A549 (cell line): ENCODE results near the gene FAM200C. TPM values are rescaled to one million over a fixed set of nuclear protein-coding genes. Genes with fewer than 3 reads are reported as not detected.

Source experiments
- ATAC-seq, 2 experiments: fragments of 200-7000 bp in 1 of 2; fragments of >200 bp in 1 of 2; cut with Nextera tagmentation in 1 of 2; cut with Tn5 transposase in 1 of 2; 3 replicates each; pipeline versions ENCODE4 v1.8.0 to v1.9.1; 2018 to 2020; ENCODE audit warnings: mild to moderate bottlenecking in 1 of 2, moderate library complexity in 1 of 2
- CTCF ChIA-PET: fragments of 300-600 bp; sonication (Branson Sonifier 250); formaldehyde crosslinking; extraction: SDS; loops from one replicate; lab custom pipeline; 2021; ENCODE audit warnings: antibody characterized with exemption, inconsistent platforms; lab: Yijun Ruan, JAX
- POLR2A ChIA-PET: fragments of 350-600 bp; formaldehyde crosslinking; extraction: SDS; loops from one replicate; lab custom pipeline; 2021; ENCODE audit warnings: antibody characterized with exemption, inconsistent platforms; lab: Yijun Ruan, JAX
- DNase-seq, 2 experiments: peaks; one replicate each; pipeline versions ENCODE4 v3.0.0 to v3.0.0-alpha.2; 2011 to 2016; ENCODE audit warnings: low read depth in 1 of 2, low spot score in 1 of 2
- FAIRE-seq: peaks from 2 replicates; lab custom pipeline; 2011; peaks lifted over from hg19 to GRCh38; lab: Jason Lieb, UNC
- H3K27ac ChIP-seq, 2 experiments: fragments of >200 bp; sonication (Bioruptor Twin); formaldehyde crosslinking; 3 replicates each; pipeline ENCODE4 v1.5.1; 2016 to 2017
- H3K4me1 ChIP-seq: fragments of >200 bp; sonication (Bioruptor Twin); formaldehyde crosslinking; 3 replicates; pipeline ENCODE4 v1.6.1; 2016
- H3K4me2 ChIP-seq: fragments of >200 bp; sonication (Bioruptor Twin); formaldehyde crosslinking; 3 replicates; pipeline ENCODE4 v1.6.1; 2016
- H3K4me3 ChIP-seq: fragments of >200 bp; sonication (Bioruptor Twin); formaldehyde crosslinking; 3 replicates; pipeline ENCODE4 v1.5.1; 2016
- H3K9me3 ChIP-seq: fragments of >200 bp; sonication (Bioruptor Twin); formaldehyde crosslinking; 3 replicates; pipeline ENCODE4 v1.6.1; 2016
- BHLHE40 ChIP-seq: IDR thresholded peaks from 2 replicates; pipeline ENCODE4 v1.6.1; 2012; ENCODE audit warnings: low read depth, low read length, inconsistent platforms
- CBX8 ChIP-seq: fragments of 200-600 bp; sonication (generic); IDR thresholded peaks from 2 replicates; pipeline ENCODE4 v1.6.1; 2016
- CHD2 ChIP-seq: fragments of 150-350 bp; IDR thresholded peaks from 2 replicates; pipeline ENCODE4 v1.6.1; 2014; ENCODE audit warnings: low read length; ENCODE audit not compliant: partially characterized antibody
- CHD4 ChIP-seq: fragments of 200-600 bp; sonication (generic); IDR thresholded peaks from 2 replicates; pipeline ENCODE4 v1.6.1; 2016; ENCODE audit warnings: antibody characterized with exemption, mild to moderate bottlenecking, borderline replicate concordance
- EP300 ChIP-seq, 2 experiments: fragments of >200 bp; sonication (Bioruptor Twin); formaldehyde crosslinking; IDR thresholded peaks; 2 replicates in 1 of 2; 3 replicates in 1 of 2; pipeline ENCODE4 v1.6.1; 2016 to 2017
- ESRRA ChIP-seq: fragments of 150-350 bp; IDR thresholded peaks from 2 replicates; pipeline ENCODE4 v1.6.1; 2014; ENCODE audit warnings: mild to moderate bottlenecking, low read length, borderline replicate concordance
- FOSB ChIP-seq: fragments of 250-450 bp; sonication (Bioruptor Pico); IDR thresholded peaks from 2 replicates; pipeline ENCODE4 v1.5.0; 2020; ENCODE audit warnings: mild to moderate bottlenecking, moderate library complexity
- GATA3 ChIP-seq: IDR thresholded peaks from 2 replicates; pipeline ENCODE4 v1.6.1; 2012; ENCODE audit warnings: borderline replicate concordance
- HDAC2 ChIP-seq: fragments of 200-600 bp; sonication (generic); IDR thresholded peaks from 2 replicates; pipeline ENCODE4 v1.6.1; 2016
- HEYL ChIP-seq: fragments of 250-450 bp; sonication (Bioruptor Pico); IDR thresholded peaks from 2 replicates; pipeline ENCODE4 v1.8.0; 2021; ENCODE audit warnings: mild to moderate bottlenecking, moderate library complexity
- HOXA7 ChIP-seq: fragments of 250-450 bp; sonication (Bioruptor Pico); IDR thresholded peaks from 2 replicates; pipeline ENCODE4 v1.5.0; 2020; ENCODE audit warnings: mild to moderate bottlenecking, moderate library complexity
- JUN ChIP-seq, 2 experiments: fragments of >200 bp; sonication (Bioruptor Twin); formaldehyde crosslinking; IDR thresholded peaks; 2 replicates in 1 of 2; 3 replicates in 1 of 2; pipeline ENCODE4 v1.6.1; 2016 to 2017
- JUNB ChIP-seq: fragments of >200 bp; sonication (Bioruptor Twin); formaldehyde crosslinking; IDR thresholded peaks from 2 replicates; pipeline ENCODE4 v1.6.1; 2016
- KDM5A ChIP-seq: fragments of 200-600 bp; sonication (generic); IDR thresholded peaks from 2 replicates; pipeline ENCODE4 v1.6.1; 2016; ENCODE audit warnings: antibody characterized with exemption, mild to moderate bottlenecking
- RFX5 ChIP-seq: fragments of 450-650 bp; IDR thresholded peaks from 2 replicates; pipeline ENCODE4 v1.7.1; 2014; ENCODE audit warnings: antibody characterized with exemption, mild to moderate bottlenecking, moderate library complexity
- RNF2 ChIP-seq: fragments of 200-600 bp; sonication (generic); IDR thresholded peaks from 2 replicates; pipeline ENCODE4 v1.6.1; 2016; ENCODE audit warnings: low read depth, mild to moderate bottlenecking, antibody characterized with exemption, moderate library complexity, borderline replicate concordance
- TFCP2L1 ChIP-seq: fragments of 250-450 bp; sonication (Bioruptor Pico); IDR thresholded peaks from 2 replicates; pipeline ENCODE4 v1.5.0; 2021; ENCODE audit warnings: mild to moderate bottlenecking
- TP53 ChIP-seq: fragments of 250-450 bp; sonication (Bioruptor Pico); IDR thresholded peaks from 2 replicates; pipeline ENCODE4 v1.5.0; 2021; ENCODE audit warnings: mild to moderate bottlenecking, moderate library complexity
- ZC3H11A ChIP-seq: fragments of 450-650 bp; IDR thresholded peaks from 2 replicates; pipeline ENCODE4 v1.6.1; 2014; ENCODE audit warnings: antibody characterized with exemption, mild to moderate bottlenecking
- ZFP36 ChIP-seq: fragments of 450-650 bp; IDR thresholded peaks from 2 replicates; pipeline ENCODE4 v1.6.1; 2014; ENCODE audit warnings: borderline replicate concordance; ENCODE audit not compliant: partially characterized antibody
- ZNF302 ChIP-seq: fragments of 250-450 bp; sonication (Bioruptor Pico); IDR thresholded peaks from 2 replicates; pipeline ENCODE4 v1.9.0; 2021; ENCODE audit warnings: inconsistent platforms, mild to moderate bottlenecking, moderate library complexity
- WGBS: methylation state at CpG from one replicate; pipeline ENCODE4 v1.1.6; 2017; ENCODE audit errors: missing lambda C conversion rate; 5-methylcytosine and 5-hydroxymethylcytosine counted together
- polyA plus RNA-seq, 4 experiments: library from polyadenylated mRNA; depleted of rRNA in 3 of 4; stranded (reverse); fragments of >200 nt; fragmentation: RNase III in 1 of 4; extraction: RNeasy Plus Mini Kit Qiagen cat#74134 plus additional on column Dnase treatment in 1 of 4; gene quantifications; 2 replicates in 3 of 4; 3 replicates in 1 of 4; pipeline ENCODE4 v1.2.3, GENCODE V29; 2011 to 2017
- TF ChIP-seq, protein P1 (sequence below): fragments of 450-650 bp; IDR thresholded peaks from 2 replicates; pipeline ENCODE4 v1.6.1; 2014; ENCODE audit warnings: antibody characterized with exemption
- TF ChIP-seq, protein P2 (sequence below): IDR thresholded peaks from 2 replicates; pipeline ENCODE4 v1.6.1; 2012; ENCODE audit warnings: low read depth, borderline replicate concordance
- TF ChIP-seq, protein P3 (sequence below): IDR thresholded peaks from 2 replicates; pipeline ENCODE4 v1.6.1; 2012

The FAM200C gene
- polyA plus RNA-seq, 2 of the 4 experiments (the other 2 are of a cell fraction): 2.7 to 4.3 TPM

DNA sequence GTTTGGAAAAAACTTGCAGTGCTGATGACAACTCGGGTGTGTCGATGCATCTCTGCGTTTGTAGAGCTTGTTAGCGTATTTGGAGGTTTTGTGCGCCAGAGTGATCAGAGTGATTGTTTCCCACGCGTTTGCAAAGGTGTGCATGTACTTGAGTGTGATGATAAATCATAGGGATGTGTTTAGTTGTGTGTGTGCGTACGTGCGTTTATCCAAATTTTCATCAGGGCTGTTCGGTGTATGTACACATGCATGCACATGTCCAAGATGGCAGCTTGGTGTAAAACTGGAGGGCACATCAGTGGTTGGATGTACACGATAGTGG lies 29.2 kb downstream of the FAM200C start:
- H3K27ac ChIP-seq: peak overlapping the region in 1 of 2 experiments; percentile 83; a peak in 3 of 6 replicates
- TF ChIP-seq JUN (IDR thresholded peaks at IDR 0.05) (0 out of 5 replicates have a peak, but pooled peaks of 1 of the 2 experiments have one; percentile 6), HEYL (CRISPR knock-in tag) (no peak)
- DNase-seq (no peak), ATAC-seq (0 out of 6 replicates have a peak, but pooled peaks of 1 of the 2 experiments have one; percentile 8), FAIRE-seq (no peak)
- ChIA-PET POLR2A (interaction anchor here (1.5 kb wide), 1 partner anchor 205 kb away, joined by 6 read pairs; no protein-coding TSS in a partner anchor), CTCF (interaction anchor here (0.9 to 2.1 kb wide), 4 partner anchors 9 to 927 kb away, joined by 3 to 11 read pairs (median 6); no protein-coding TSS in a partner anchor)
- no peaks in the 10 kb centered on the region for H3K4me1 ChIP-seq
- H3K4me2 ChIP-seq: peak overlapping the region; percentile 86
- peaks cover 6% of the 10 kb centered on the region; the same call in 1 of the 3 replicates for H3K9me3 ChIP-seq
- H3K4me3 ChIP-seq: peak overlapping the region; percentile 47
- WGBS: 75% methylated on average over 12 of the region's 12 CpGs

DNA sequence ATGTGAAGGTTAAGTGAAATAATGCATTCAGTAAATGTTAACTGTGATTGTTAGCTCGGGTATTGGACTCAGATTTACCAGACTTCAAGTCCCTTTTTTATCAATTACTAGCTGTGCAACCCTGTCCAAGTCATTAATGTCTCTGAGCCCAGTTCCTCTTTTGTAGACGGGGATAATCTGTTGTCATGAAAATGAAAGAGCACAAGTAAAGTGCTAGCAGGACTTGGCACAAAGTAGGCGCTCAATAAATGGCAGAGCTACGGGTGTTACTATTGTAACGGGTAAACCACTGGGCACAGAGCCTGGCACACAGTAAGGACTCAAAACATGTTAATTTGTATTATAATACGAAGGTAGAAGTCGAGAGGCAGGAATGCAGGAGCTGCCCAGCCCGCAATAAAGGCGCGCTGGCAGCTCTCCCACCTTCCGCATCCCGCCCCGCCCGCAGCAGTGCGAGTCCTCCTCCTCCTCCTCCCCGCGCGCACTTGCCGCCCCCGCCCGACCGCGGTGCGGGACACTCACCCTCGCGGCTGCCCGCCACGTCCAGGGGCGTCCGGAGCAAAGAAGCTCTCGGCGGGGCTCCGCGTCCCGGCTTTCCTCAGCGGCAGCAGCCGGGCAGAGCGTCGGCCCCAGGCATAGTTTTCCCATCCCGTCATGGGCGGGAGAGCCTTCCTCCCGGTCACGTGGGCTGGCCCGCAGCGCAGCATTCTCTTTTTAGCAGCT lies 29.7 kb downstream of the FAM200C start, which contains the start of gene C1QTNF2:
TSS of gene C1QTNF2 (minus strand) at position 637 of the 723 bp plus-strand sequence. CDS start 15,615 bp downstream, outside the sequence.
- CTCF ChIA-PET: interaction anchor here (0.8 to 2.1 kb wide), 6 partner anchors 9 to 927 kb away, joined by 3 to 11 read pairs (median 4); no protein-coding TSS in a partner anchor
- H3K9me3 ChIP-seq: peaks cover 6% of the 10 kb centered on the region; the same call in 1 of the 3 replicates
- DNase-seq (peak; percentile 6 to 56), ATAC-seq (peak; percentile 46 to 83; a peak in 4 of 6 replicates), FAIRE-seq (no peak)
- TF ChIP-seq CHD2 (no peak), ZNF302 (CRISPR knock-in tag) (no peak), EP300 (IDR thresholded peaks at IDR 0.05) (no peak), TFCP2L1 (no peak), CHD4 (no peak), BHLHE40 (no peak), ESRRA (no peak), JUN (IDR thresholded peaks at IDR 0.05) (0 out of 5 replicates have a peak, but pooled peaks of 1 of the 2 experiments have one; percentile 20), TP53 (CRISPR knock-in tag) (no peak), ZFP36 (no peak), RNF2 (peak; percentile 58; the same call in 1 of the 2 replicates)
- TF ChIP-seq, protein P1, sequence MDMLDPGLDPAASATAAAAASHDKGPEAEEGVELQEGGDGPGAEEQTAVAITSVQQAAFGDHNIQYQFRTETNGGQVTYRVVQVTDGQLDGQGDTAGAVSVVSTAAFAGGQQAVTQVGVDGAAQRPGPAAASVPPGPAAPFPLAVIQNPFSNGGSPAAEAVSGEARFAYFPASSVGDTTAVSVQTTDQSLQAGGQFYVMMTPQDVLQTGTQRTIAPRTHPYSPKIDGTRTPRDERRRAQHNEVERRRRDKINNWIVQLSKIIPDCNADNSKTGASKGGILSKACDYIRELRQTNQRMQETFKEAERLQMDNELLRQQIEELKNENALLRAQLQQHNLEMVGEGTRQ: peak; percentile 77
- TF ChIP-seq, protein P2, sequence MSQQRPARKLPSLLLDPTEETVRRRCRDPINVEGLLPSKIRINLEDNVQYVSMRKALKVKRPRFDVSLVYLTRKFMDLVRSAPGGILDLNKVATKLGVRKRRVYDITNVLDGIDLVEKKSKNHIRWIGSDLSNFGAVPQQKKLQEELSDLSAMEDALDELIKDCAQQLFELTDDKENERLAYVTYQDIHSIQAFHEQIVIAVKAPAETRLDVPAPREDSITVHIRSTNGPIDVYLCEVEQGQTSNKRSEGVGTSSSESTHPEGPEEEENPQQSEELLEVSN: peak; percentile 94
- TF ChIP-seq, protein P3, sequence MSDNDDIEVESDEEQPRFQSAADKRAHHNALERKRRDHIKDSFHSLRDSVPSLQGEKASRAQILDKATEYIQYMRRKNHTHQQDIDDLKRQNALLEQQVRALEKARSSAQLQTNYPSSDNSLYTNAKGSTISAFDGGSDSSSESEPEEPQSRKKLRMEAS: peak; percentile 80
- WGBS: 4% methylated on average over 22 of the region's 45 CpGs
- peak within 1 kb of the TSS; percentile 86 for H3K4me2 ChIP-seq
- POLR2A ChIA-PET: interaction anchor here (1.5 kb wide), 1 partner anchor 205 kb away, joined by 6 read pairs; no protein-coding TSS in a partner anchor
- peak within 1 kb of the TSS; percentile 47 for H3K4me3 ChIP-seq
- no peaks in the 10 kb centered on the region for H3K4me1 ChIP-seq
- peak within 1 kb of the TSS; percentile 2 to 83; a peak in 4 of 6 replicates for H3K27ac ChIP-seq

DNA sequence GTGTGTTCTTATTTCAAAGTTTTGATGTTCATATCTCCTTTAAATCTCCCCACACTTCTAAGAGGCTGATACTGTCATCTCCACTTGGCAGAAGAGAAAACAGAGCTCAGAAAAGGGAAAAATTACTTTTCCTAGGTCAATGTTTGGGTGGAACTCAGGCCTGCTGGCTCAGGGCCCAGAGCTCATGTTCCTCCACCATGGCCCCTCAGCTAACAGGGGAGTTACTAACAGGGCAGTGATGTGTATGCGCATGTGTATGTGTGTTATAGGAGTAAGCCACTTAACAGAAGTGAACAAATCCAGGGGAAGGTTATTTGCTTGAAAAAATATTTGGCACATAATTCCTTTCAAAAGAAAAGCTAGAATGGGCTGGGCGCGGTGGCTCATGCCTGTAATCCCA lies 32.0 kb downstream of the FAM200C start:
- ATAC-seq (no peak), FAIRE-seq (no peak), DNase-seq (no peak)
- Histone ChIP-seq H3K9me3 (peaks cover 6% of the 10 kb centered on the region; the same call in 1 of the 3 replicates), H3K27ac (no peak overlapping the region), H3K4me1 (no peaks in the 10 kb centered on the region), H3K4me2 (no peak overlapping the region), H3K4me3 (no peak overlapping the region)
- ChIA-PET CTCF (interaction anchor here (1.2 to 2.7 kb wide), 3 partner anchors 22 to 346 kb away, joined by 4 to 15 read pairs (median 5); no protein-coding TSS in a partner anchor), POLR2A (no interaction called here)
- TF ChIP-seq FOSB (CRISPR knock-in tag) (no peak), CHD2 (no peak), GATA3 (no peak), RFX5 (no peak), ZC3H11A (no peak), KDM5A (no peak), CBX8 (no peak), TFCP2L1 (no peak), HDAC2 (no peak), HOXA7 (no peak), JUNB (no peak)
- TF ChIP-seq, protein P1: no peak
- WGBS: 98% methylated on average over 3 of the region's 3 CpGs
